Suppressor macrophage (primary cell): ENCODE measurements around the gene ZC3H18.

Source experiments
- DNase-seq, 4 experiments: peaks; one replicate each; pipeline ENCODE4 v3.0.0-alpha.2; 2020 to 2022

Gene ZC3H18

GRCh38 chr16:88642881-88643643 is 72.9 kb downstream of the ZC3H18 start:
- no peak for DNase-seq

- DNase-seq = no peak
Measured at GRCh38 chr16:88643644-88643932, 73.4 kb downstream of the ZC3H18 start.

- no peak for DNase-seq
Measured at GRCh38 chr16:88645455-88645854, 75.3 kb downstream of the ZC3H18 start.

- no peak for DNase-seq
Measured at GRCh38 chr16:88645941-88646340, 75.7 kb downstream of the ZC3H18 start.

- no peak for DNase-seq
Measured at GRCh38 chr16:88646345-88647034, 76.3 kb downstream of the ZC3H18 start.

GRCh38 chr16:88647178-88648070 is 77.2 kb downstream of the ZC3H18 start:
- no peak for DNase-seq

GRCh38 chr16:88649195-88649923 is 79.2 kb downstream of the ZC3H18 start:
- peak in 3 of 4 experiments; percentile 29 to 45 (median 36) for DNase-seq

- peak; percentile 66 to 76 (median 72) for DNase-seq
Measured at GRCh38 chr16:88649924-88650748, 79.9 kb downstream of the ZC3H18 start.

GRCh38 chr16:88650749-88651275 is 80.6 kb downstream of the ZC3H18 start, which contains the start of gene CYBA:
CYBA (minus strand) TSS chr16:88651053; CDS start chr16:88651013, 40 bp downstream.
- peak; percentile 88 to 95 (median 92) for DNase-seq

GRCh38 chr16:88651276-88651988 is 81.2 kb downstream of the ZC3H18 start:
- peak; percentile 25 to 39 (median 29) for DNase-seq

GRCh38 chr16:88651989-88652761 is 82.0 kb downstream of the ZC3H18 start:
- no peak for DNase-seq

- DNase-seq = no peak
Measured at GRCh38 chr16:88652762-88653063, 82.5 kb downstream of the ZC3H18 start.

GRCh38 chr16:88653101-88653500 is 82.9 kb downstream of the ZC3H18 start:
- DNase-seq = no peak

- DNase-seq = no peak
Measured at GRCh38 chr16:88653596-88654362, 83.6 kb downstream of the ZC3H18 start.

- no peak for DNase-seq
Measured at GRCh38 chr16:88654363-88655052, 84.3 kb downstream of the ZC3H18 start.

- no peak for DNase-seq
Measured at GRCh38 chr16:88655053-88655732, 85.0 kb downstream of the ZC3H18 start.

- DNase-seq = no peak
Measured at GRCh38 chr16:88655733-88656281, 85.6 kb downstream of the ZC3H18 start.
